HG03354 (cell line): Measurements from ENCODE around the gene PPP1CA.
A peak's percentile ranks its signal among the peaks of the same experiment; 100 is the strongest.
"Not testable (repeated sequence)": the region's sequence is repeated elsewhere in the genome, so short reads cannot be mapped to it uniquely, and the experiment has no call there.

Source experiments
- ATAC-seq: cut with Tn5 transposase; IDR thresholded peaks from one replicate; pipeline ENCODE4 v1.9.1; 2021; ENCODE audit warnings: mild to moderate bottlenecking; ENCODE audit not compliant: unreplicated experiment, poor library complexity, severe bottlenecking

The PPP1CA gene

DNA sequence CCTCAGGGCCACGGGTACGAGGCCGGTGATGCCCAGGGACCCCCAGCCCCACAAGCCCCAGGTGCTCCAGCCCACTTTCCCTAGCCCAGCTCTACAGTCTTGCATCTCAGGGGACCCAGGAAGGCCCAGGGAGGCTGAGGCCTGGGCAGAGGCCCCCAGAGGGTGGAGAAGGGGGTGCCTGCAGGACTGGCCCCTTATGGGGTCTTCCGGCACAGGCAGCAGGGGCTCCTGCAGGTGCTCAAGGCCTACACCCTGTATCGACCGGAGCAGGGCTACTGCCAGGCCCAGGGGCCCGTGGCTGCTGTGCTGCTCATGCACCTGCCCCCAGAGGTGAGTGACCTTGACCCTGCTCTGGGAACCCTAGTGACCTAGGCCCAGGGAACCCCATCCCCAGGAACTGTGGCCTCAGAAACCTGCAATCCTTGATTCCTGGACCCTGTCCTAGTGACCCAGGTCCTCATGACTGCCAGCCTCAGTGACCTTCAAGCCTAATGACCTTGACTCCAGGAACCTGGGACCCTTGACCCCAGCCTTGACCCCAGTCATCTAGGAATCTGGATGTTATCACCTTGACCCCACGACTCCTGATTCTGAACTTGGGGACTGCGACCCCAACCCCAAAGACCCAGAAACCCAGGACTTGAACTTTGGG, 4.2 kb upstream of the PPP1CA start:
- ATAC-seq, result no peak

GRCh38 chr11:67405196-67405567, 3.5 kb upstream of the PPP1CA start:
- no peak for ATAC-seq

- ATAC-seq, result no peak
These were observed 3.0 kb upstream of the PPP1CA start for GRCh38 chr11:67404515-67405195.

- not testable (repeated sequence) for ATAC-seq
These were observed 1.4 kb upstream of the PPP1CA start for GRCh38 chr11:67403085-67403484.

GRCh38 chr11:67402192-67402839, 658 bp upstream of the PPP1CA start:
- not testable (repeated sequence) for ATAC-seq

- no peak for ATAC-seq
These were observed 640 bp downstream of the PPP1CA start for GRCh38 chr11:67400942-67401494.

GRCh38 chr11:67400251-67400941, 1.3 kb downstream of the PPP1CA start:
- no peak for ATAC-seq

GRCh38 chr11:67398661-67399563, 2.7 kb downstream of the PPP1CA start:
- no peak for ATAC-seq

GRCh38 chr11:67397986-67398660, 3.5 kb downstream of the PPP1CA start:
- no peak for ATAC-seq

DNA sequence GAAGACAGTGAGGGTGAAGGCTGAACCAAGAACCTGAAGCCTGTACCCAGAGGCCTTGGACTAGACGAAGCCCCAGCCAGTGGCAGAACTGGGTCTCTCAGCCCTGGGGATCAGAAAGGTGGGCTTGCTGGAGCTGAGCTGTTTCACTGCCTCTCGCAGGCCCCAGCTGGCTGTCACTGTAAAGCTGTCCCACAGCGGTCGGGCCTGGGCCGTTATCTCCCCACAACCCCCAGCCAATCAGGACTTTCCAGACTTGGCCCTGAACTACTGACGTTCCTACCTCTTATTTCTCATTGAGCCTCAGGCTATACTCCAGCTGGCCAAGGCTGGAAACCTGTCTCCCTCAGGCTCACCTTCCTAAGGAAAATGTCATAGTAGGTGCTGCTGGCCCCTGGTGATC, 4.1 kb downstream of the PPP1CA start:
- ATAC-seq, result no peak

DNA sequence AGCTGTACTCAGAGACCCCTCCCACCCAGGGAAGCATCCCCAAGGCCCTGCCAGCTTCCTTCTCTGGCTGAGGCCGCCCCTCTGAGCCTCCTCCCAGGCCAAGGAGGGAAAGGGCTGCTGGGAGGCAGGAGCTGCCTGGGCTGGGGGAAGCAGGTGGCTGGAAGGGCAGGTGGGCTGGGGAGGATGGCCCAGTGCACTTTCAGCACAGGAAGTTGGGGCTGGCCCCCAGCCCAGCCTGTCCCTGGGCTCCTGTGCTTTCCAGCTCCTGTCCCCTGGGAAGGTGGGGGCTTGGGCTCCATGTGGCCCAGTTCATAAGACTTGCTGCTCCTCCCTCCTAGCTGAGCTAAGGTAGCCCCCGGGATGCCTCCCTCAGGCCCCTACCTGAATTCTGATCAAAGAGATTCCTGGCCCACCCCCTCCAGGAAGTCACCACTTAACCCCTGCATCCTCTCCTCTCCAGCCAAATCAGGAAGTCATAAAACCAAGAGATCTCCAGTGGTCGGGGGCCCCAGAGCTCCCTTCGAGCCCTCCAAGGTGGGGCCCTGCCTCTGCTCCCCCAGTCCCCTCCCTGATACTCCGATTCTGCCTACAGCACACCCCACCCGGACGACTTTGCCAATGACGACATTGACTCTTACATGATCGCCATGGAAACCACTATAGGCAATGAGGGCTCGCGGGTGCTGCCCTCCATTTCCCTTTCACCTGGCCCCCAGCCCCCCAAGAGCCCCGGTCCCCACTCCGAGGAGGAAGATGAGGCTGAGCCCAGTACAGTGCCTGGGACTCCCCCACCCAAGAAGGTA, 4.9 kb downstream of the PPP1CA start:
- no peak for ATAC-seq

GRCh38 chr11:67396259-67396581, 5.4 kb downstream of the PPP1CA start:
- no peak for ATAC-seq

DNA sequence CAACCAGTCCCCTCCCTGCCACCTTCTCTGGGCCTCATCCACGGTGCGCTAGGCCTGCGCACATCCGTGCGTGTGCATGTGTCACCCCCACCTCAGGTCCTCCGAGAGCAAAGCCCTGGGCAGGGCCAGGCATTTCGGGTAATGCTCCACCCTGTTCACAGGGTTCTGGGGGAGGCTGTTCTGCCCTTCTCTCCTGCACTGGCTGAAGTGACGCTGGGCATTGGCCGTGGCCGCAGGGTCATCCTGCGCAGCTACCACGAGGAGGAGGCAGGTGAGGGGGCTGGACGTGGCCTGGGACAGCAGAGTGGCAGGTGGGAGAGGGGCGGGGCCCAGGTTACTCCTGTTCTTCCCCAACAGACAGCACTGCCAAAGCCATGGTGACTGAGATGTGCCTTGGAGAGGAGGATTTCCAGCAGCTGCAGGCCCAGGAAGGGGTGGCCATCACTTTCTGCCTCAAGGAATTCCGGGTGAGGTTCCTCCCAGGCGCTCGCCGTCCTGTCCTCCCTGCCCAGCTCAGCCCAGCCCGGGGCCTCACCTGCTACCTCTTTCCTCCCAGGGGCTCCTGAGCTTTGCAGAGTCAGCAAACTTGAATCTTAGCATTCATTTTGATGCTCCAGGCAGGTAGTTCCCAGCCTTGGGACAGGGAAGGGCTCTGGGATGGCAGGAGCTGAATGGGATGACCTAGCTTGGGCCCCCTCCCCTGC, 6.0 kb downstream of the PPP1CA start:
- ATAC-seq, result no peak

DNA sequence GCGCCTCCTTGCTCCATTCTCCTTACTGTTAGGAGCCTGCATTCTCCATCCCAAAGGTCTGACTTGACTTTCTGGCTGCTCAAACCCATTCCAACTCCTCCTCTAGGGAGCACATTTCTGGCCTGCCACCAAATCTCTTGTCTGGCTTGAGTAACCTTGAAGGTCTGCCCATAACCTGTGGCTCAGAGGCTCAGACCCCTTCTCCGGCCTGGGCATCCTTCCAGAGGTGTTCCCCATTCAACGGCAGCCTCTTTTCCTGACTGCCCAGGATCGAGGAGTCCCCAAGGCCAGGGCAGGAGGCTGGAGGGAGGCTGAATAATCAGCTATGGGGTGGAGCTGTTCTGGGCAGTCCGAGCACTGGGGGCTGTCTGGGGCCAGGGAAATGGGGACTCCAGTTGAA, 7.7 kb downstream of the PPP1CA start:
- ATAC-seq, result no peak

DNA sequence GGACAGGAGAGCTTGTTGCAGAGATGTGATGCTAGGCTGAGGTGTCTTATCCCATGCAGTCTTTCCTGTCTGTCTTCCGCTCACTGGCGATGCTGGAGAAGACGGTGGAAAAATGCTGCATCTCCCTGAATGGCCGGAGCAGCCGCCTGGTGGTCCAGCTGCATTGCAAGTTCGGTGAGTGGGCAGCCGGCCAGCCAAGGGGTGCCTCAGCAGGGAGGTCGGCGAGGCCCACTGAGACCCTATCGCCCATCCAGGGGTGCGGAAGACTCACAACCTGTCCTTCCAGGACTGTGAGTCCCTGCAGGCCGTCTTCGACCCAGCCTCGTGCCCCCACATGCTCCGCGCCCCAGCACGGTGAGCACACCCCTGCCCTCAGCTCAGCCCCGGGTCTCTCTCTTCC, 8.2 kb downstream of the PPP1CA start:
- no peak for ATAC-seq

GRCh38 chr11:67392183-67392715, 9.4 kb downstream of the PPP1CA start:
- ATAC-seq, result peak; percentile 23
